ENCODE data around the gene SOX18. TPM values are rescaled to one million over a fixed set of nuclear protein-coding genes. Genes with fewer than 3 reads are reported as not detected.

The SOX18 gene
- total and polyA plus RNA-seq, 2 of the 13 experiments (the other 11 are each of a cell fraction or from before 2014, with no cell fraction given), result 1.6 to 1.9 TPM

GRCh38 chr20:64080813-64081623 lies 31.6 kb upstream of the SOX18 start (continued):
- no peak for TF ChIP-seq CREB1 (IDR thresholded peaks at IDR 0.05)
- TF ChIP-seq CREB1 (CRISPR knock-in tag; IDR thresholded peaks at IDR 0.05), result no peak
- TF ChIP-seq SSRP1 (CRISPR knock-in tag; IDR thresholded peaks at IDR 0.05), result no peak
- no peak for TF ChIP-seq NCOR1 (IDR thresholded peaks at IDR 0.05; ENCODE audit: borderline replicate concordance, low read length)
- peak; percentile 75 for TF ChIP-seq SRSF1 (optimal IDR thresholded peaks at IDR 0.05; ENCODE audit: low read depth, low read length)
- no peak for TF ChIP-seq ZZZ3 (CRISPR knock-in tag; IDR thresholded peaks at IDR 0.05; ENCODE audit: borderline replicate concordance)
- no peak for TF ChIP-seq NFATC3 (CRISPR knock-in tag; IDR thresholded peaks at IDR 0.05)
- TF ChIP-seq ZNF720 (CRISPR knock-in tag; IDR thresholded peaks at IDR 0.05), result no peak
- TF ChIP-seq TRIM22 (IDR thresholded peaks at IDR 0.05), result no peak
- TF ChIP-seq ZBTB38 (CRISPR knock-in tag; IDR thresholded peaks at IDR 0.05), result peak; percentile 25; the same call in 1 of the 2 replicates
- TF ChIP-seq NFIC (IDR thresholded peaks at IDR 0.05; ENCODE audit: low read length), result no peak
- no peak for TF ChIP-seq ZNF644 (CRISPR knock-in tag; IDR thresholded peaks at IDR 0.05; ENCODE audit: low read depth)
- TF ChIP-seq ZNF629 (CRISPR knock-in tag; conservative IDR thresholded peaks at IDR 0.05), result no peak
- no peak for TF ChIP-seq ZNF558 (CRISPR knock-in tag; IDR thresholded peaks at IDR 0.05; ENCODE audit: borderline replicate concordance)
- no peak for TF ChIP-seq ELF3 (CRISPR knock-in tag; IDR thresholded peaks at IDR 0.05)
- TF ChIP-seq ZNF75D (CRISPR knock-in tag; IDR thresholded peaks at IDR 0.05; ENCODE audit: borderline replicate concordance), result no peak
- no peak for TF ChIP-seq CCAR2 (optimal IDR thresholded peaks at IDR 0.05; ENCODE audit: low read depth, low read length)
- no peak for TF ChIP-seq ZNF850 (CRISPR knock-in tag; conservative IDR thresholded peaks at IDR 0.05)
- no peak for TF ChIP-seq ZNF615 (CRISPR knock-in tag; IDR thresholded peaks at IDR 0.05; ENCODE audit: borderline replicate concordance)
- no peak for TF ChIP-seq NAIF1 (CRISPR knock-in tag; IDR thresholded peaks at IDR 0.05; ENCODE audit: borderline replicate concordance)
- peak in 1 of 2 experiments; percentile 47; a peak in 1 of 4 replicates for TF ChIP-seq NR2F1 (CRISPR knock-in tag; IDR thresholded peaks at IDR 0.05)

Data from HepG2 (cell line).